Activated CD8-positive, alpha-beta memory T cell treated with anti-CD3 and anti-CD28 coated beads, Interleukin-2, amount 10 ng/mL, durations not matched to agents 7 days and 5 days (primary cell): Measurements from ENCODE around the gene PHF20. TPM values are rescaled to one million over a fixed set of nuclear protein-coding genes. Genes with fewer than 3 reads are reported as not detected.
"Not testable (repeated sequence)": the region's sequence is repeated elsewhere in the genome, so short reads cannot be mapped to it uniquely, and the experiment has no call there.

Experiments used
- ATAC-seq: fragments of 150-1000 bp; cut with Tn5 transposase; one replicate; pipeline ENCODE4 v1.10.0; 2021; ENCODE audit warnings: moderate library complexity
- CTCF ChIA-PET: fragments of 350-600 bp; sonication (Branson Sonifier 250); formaldehyde crosslinking; loops from one replicate; lab custom pipeline; 2021; ENCODE audit warnings: antibody characterized with exemption; lab: Charles Lee
- DNase-seq: peaks from one replicate; pipeline ENCODE4 v3.0.0-alpha.2; 2020
- H3K27ac Mint-ChIP-seq: one replicate; pipeline ENCODE4 v1.8.0; 2021; ENCODE audit warnings: mild to moderate bottlenecking, mixed read lengths
- H3K27me3 Mint-ChIP-seq: one replicate; pipeline ENCODE4 v1.8.0; 2021; ENCODE audit warnings: mixed read lengths
- H3K36me3 Mint-ChIP-seq: one replicate; pipeline ENCODE4 v1.8.0; 2021; ENCODE audit warnings: mild to moderate bottlenecking, mixed read lengths
- H3K4me1 Mint-ChIP-seq: one replicate; pipeline ENCODE4 v1.8.0; 2021; ENCODE audit warnings: mixed read lengths
- H3K4me3 Mint-ChIP-seq: one replicate; pipeline ENCODE4 v1.8.0; 2021; ENCODE audit warnings: mild to moderate bottlenecking, moderate library complexity, mixed read lengths
- H3K9me3 Mint-ChIP-seq: one replicate; pipeline ENCODE4 v1.8.0; 2022; ENCODE audit warnings: low read depth, mixed read lengths
- total RNA-seq, 2 experiments: library from RNA; stranded (reverse); gene quantifications; one replicate each; pipeline ENCODE4 v1.2.3, GENCODE V29; 2021

Gene PHF20
- total RNA-seq, 2 experiments from 2014 or later = 50.8 to 52.4 TPM

- DNase-seq = peak; percentile 72
- Mint-ChIP-seq H3K36me3 (peaks cover 29% of the 10 kb centered on the region), H3K27ac (peak overlapping the region; percentile 92), H3K4me3 (peak overlapping the region; percentile 85), H3K27me3 (no peaks in the 10 kb centered on the region), H3K9me3 (no peaks in the 10 kb centered on the region), H3K4me1 (peaks cover 61% of the 10 kb centered on the region)
- CTCF ChIA-PET = interaction anchor here (1.4 to 7.5 kb wide), 5 partner anchors 31 to 282 kb away, joined by 4 to 104 read pairs (median 8); partner anchors contain the start of genes RBM39 and SCAND1
- ATAC-seq = no peak
Measured at GRCh38 chr20:35773154-35773751, 1.4 kb downstream of the PHF20 start.

- ATAC-seq (no peak), DNase-seq (no peak)
- no peaks in the 10 kb centered on the region for H3K27me3 Mint-ChIP-seq
- H3K27ac Mint-ChIP-seq = peak overlapping the region; percentile 5
- H3K4me3 Mint-ChIP-seq = peak overlapping the region; percentile 85
- peaks cover 31% of the 10 kb centered on the region for H3K36me3 Mint-ChIP-seq
- H3K4me1 Mint-ChIP-seq = peaks cover 52% of the 10 kb centered on the region
- H3K9me3 Mint-ChIP-seq = no peaks in the 10 kb centered on the region
- CTCF ChIA-PET = interaction anchor here (1.5 to 2.4 kb wide), 2 partner anchors 32 to 109 kb away, joined by 7 to 8 read pairs; partner anchors contain the start of gene RBM39
Measured at GRCh38 chr20:35774391-35774790, 2.6 kb downstream of the PHF20 start.

GRCh38 chr20:35776513-35777101 lies 4.8 kb downstream of the PHF20 start:
- no peaks in the 10 kb centered on the region for H3K9me3 Mint-ChIP-seq
- no peaks in the 10 kb centered on the region for H3K27me3 Mint-ChIP-seq
- H3K4me1 Mint-ChIP-seq = peaks cover 49% of the 10 kb centered on the region
- H3K36me3 Mint-ChIP-seq = peaks cover 34% of the 10 kb centered on the region
- CTCF ChIA-PET = interaction anchor here (0.5 to 0.8 kb wide), 2 partner anchors 34 to 149 kb away, joined by 3 to 4 read pairs; partner anchors contain the start of gene RBM39
- ATAC-seq = no peak
- no peak for DNase-seq
- no peak overlapping the region for H3K4me3 Mint-ChIP-seq
- no peak overlapping the region for H3K27ac Mint-ChIP-seq

GRCh38 chr20:35783811-35784210 lies 12.0 kb downstream of the PHF20 start:
- Mint-ChIP-seq H3K36me3 (peaks cover 21% of the 10 kb centered on the region), H3K4me1 (peaks cover 21% of the 10 kb centered on the region)
- H3K27ac Mint-ChIP-seq, H3K27me3 Mint-ChIP-seq, ATAC-seq, H3K4me3 Mint-ChIP-seq, DNase-seq, H3K9me3 Mint-ChIP-seq: not testable (repeated sequence)
- CTCF ChIA-PET = interaction anchor here (0.6 kb wide), 1 partner anchor 108 kb away, joined by 3 read pairs; no protein-coding TSS in a partner anchor

DNA sequence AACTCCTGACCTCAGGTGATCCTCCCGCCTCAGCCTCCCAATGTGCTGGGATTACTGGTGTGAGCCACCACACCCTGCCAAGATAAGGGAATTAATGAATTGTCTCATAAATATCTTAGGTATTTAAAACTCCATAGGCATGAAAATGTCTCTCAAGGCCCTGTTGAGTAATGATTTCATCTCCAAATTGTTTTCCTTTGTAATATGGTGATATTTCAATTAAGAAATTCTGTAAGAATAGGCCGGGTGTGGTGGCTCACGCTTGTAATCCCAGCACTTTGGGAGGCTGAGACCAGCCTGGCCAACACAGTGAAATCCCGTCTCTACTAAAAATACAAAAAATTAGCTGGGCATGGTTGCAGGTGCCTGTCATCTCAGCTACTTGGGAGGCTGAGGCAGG lies 13.7 kb downstream of the PHF20 start:
- not testable (repeated sequence) for H3K9me3 Mint-ChIP-seq, H3K4me3 Mint-ChIP-seq, H3K27me3 Mint-ChIP-seq, DNase-seq, H3K27ac Mint-ChIP-seq, ATAC-seq
- peaks cover 17% of the 10 kb centered on the region for H3K4me1 Mint-ChIP-seq
- H3K36me3 Mint-ChIP-seq = peaks cover 17% of the 10 kb centered on the region
- CTCF ChIA-PET = interaction anchor here (1.1 kb wide), 1 partner anchor 58 kb away, joined by 4 read pairs; no protein-coding TSS in a partner anchor

- ATAC-seq (no peak), DNase-seq (no peak)
- Mint-ChIP-seq H3K4me1 (peaks cover 4% of the 10 kb centered on the region), H3K36me3 (peaks cover 10% of the 10 kb centered on the region), H3K27ac (no peak overlapping the region), H3K4me3 (no peak overlapping the region), H3K9me3 (no peaks in the 10 kb centered on the region), H3K27me3 (no peaks in the 10 kb centered on the region)
- CTCF ChIA-PET = interaction anchor here (0.8 kb wide), 1 partner anchor 45 kb away, joined by 3 read pairs; no protein-coding TSS in a partner anchor
Measured at GRCh38 chr20:35788796-35789195, 17.0 kb downstream of the PHF20 start.

DNA sequence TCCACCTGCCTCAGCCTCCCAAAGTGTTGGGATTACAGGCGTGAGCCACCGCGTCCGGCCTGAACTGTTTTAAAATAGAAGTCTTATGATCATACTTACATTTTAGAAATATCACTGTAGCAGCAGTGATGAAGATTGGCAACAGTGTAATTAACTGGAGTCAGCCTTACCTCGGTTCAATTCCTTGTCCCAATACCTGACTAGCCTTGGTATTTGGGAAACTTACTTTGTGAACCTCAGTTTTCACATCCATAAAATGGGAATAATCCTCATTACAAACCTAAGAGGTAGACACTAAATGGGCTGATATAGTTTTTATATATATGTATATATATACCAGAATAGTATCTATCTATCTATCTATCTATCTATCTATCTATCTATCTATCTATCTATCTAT lies 19.3 kb downstream of the PHF20 start:
- no peak overlapping the region for H3K4me3 Mint-ChIP-seq
- H3K27me3 Mint-ChIP-seq = no peaks in the 10 kb centered on the region
- H3K4me1 Mint-ChIP-seq = peaks cover 5% of the 10 kb centered on the region
- ATAC-seq = no peak
- DNase-seq = no peak
- CTCF ChIA-PET = no interaction called here
- no peaks in the 10 kb centered on the region for H3K9me3 Mint-ChIP-seq
- peaks cover 18% of the 10 kb centered on the region for H3K36me3 Mint-ChIP-seq
- no peak overlapping the region for H3K27ac Mint-ChIP-seq

DNA sequence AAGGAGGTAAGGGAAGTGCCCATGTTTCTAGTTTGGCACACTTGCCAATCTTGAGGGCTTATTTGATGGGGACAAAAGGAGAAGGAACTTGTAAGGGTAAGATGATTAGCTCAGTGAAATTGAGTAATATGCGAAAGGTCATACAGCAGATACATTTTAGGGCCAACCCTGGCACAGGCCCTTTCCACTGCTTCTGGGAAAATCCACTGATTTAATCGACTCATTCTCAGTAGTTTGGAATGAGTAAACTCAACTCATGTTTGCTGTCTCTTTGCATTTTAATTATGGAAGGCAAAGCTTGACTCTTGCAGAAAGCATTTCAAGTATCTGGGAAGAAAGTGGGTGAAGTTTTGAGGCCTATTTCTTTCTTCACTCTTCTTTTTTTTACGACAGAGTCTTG lies 20.0 kb downstream of the PHF20 start:
- Mint-ChIP-seq H3K36me3 (peaks cover 18% of the 10 kb centered on the region), H3K27ac (no peak overlapping the region), H3K27me3 (no peaks in the 10 kb centered on the region), H3K4me3 (no peak overlapping the region), H3K9me3 (no peaks in the 10 kb centered on the region), H3K4me1 (peaks cover 11% of the 10 kb centered on the region)
- DNase-seq (no peak), ATAC-seq (no peak)
- CTCF ChIA-PET = no interaction called here

DNA sequence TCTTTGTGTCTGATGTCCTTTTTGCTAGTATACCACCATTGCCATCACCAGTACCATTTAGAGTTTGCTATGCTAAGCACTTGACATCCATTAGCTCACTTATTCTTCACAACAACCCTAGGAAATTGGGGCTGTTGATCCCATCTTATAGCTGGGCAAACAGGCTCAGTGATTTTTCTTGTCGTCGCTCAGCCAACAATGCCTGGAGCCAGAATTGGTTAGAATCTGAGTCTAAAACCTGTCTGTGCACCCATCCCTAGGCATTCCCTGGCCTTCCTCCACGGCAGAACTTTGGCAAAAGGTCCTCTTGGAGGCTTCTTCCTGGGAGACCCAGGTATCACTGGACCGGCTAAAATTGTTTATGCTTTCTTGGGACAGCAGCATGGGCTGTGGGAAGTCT lies 20.9 kb downstream of the PHF20 start:
- peaks cover 11% of the 10 kb centered on the region for H3K4me1 Mint-ChIP-seq
- peaks cover 18% of the 10 kb centered on the region for H3K36me3 Mint-ChIP-seq
- H3K27ac Mint-ChIP-seq = no peak overlapping the region
- DNase-seq = no peak
- CTCF ChIA-PET = no interaction called here
- no peaks in the 10 kb centered on the region for H3K9me3 Mint-ChIP-seq
- H3K4me3 Mint-ChIP-seq = no peak overlapping the region
- no peaks in the 10 kb centered on the region for H3K27me3 Mint-ChIP-seq
- no peak for ATAC-seq

DNA sequence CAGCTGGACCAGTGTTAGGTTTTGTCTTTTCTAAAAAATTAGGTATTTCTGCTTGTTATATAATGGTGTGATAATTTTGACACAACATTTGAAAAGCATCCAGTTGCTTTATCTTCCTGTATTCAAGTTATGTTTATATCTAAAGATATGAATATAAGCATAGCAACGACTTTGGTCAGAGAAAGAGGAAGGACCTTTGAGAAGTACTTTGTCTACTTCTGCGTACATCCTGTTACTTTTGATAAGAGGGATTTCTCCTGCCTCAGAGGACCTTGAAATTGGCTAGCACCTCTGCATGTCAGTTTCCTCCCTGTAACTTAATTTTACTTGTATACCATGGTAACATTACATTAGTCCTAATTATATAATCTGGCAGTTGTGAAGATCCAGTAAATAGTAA lies 24.8 kb downstream of the PHF20 start:
- DNase-seq (no peak), ATAC-seq (no peak)
- H3K27ac Mint-ChIP-seq = no peak overlapping the region
- no peaks in the 10 kb centered on the region for H3K9me3 Mint-ChIP-seq
- H3K36me3 Mint-ChIP-seq = peaks cover 29% of the 10 kb centered on the region
- H3K27me3 Mint-ChIP-seq = no peaks in the 10 kb centered on the region
- no peak overlapping the region for H3K4me3 Mint-ChIP-seq
- CTCF ChIA-PET = no interaction called here
- peaks cover 13% of the 10 kb centered on the region for H3K4me1 Mint-ChIP-seq

DNA sequence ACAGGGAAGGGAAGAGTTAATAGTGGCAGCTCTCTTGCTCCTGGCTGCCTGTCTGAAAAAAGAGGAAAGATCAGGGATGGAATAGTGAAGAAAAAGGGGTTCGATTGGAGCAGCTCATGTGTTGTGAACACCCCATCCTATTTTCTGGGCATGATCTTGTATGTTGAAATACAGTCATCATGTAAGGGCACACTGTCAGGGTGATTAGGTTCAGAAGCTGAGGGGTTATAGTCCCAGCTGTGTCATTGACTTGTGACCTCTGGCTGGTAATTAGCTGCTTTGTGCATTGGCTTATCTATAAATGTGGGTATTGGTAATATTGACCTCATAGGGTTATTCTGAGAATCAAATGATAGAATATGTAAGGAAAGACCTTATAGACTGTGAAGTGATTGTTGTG lies 30.1 kb downstream of the PHF20 start:
- no peak for ATAC-seq
- no peaks in the 10 kb centered on the region for H3K27me3 Mint-ChIP-seq
- H3K36me3 Mint-ChIP-seq = peaks cover 23% of the 10 kb centered on the region
- CTCF ChIA-PET = interaction anchor here (1.5 kb wide), 1 partner anchor 201 kb away, joined by 3 read pairs; no protein-coding TSS in a partner anchor
- DNase-seq = no peak
- H3K27ac Mint-ChIP-seq = peak overlapping the region; percentile 2
- H3K9me3 Mint-ChIP-seq = no peaks in the 10 kb centered on the region
- peaks cover 9% of the 10 kb centered on the region for H3K4me1 Mint-ChIP-seq
- H3K4me3 Mint-ChIP-seq = no peak overlapping the region

DNA sequence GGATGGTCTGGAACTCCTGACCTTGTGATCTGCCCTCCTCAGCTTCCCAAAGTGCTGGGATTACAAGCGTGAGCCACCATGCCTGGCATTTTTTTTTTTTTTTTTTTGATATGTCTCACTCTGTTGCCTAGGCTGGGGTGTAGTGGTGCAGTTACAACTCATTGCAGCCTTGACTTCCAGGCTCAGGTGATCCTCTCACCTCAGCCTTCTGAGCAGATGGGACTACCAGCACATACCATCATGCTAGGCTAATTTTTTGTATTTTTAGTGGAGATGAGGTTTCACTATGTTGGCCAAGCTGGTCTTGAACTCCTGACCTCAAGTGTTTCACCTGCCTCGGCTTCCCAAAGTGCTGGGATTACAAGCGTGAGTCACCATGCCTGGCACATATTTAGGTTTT lies 34.3 kb downstream of the PHF20 start:
- no peak for ATAC-seq
- H3K27me3 Mint-ChIP-seq = no peaks in the 10 kb centered on the region
- CTCF ChIA-PET = no interaction called here
- H3K4me3 Mint-ChIP-seq = no peak overlapping the region
- H3K36me3 Mint-ChIP-seq = peaks cover 24% of the 10 kb centered on the region
- no peak overlapping the region for H3K27ac Mint-ChIP-seq
- H3K4me1 Mint-ChIP-seq = peaks cover 6% of the 10 kb centered on the region
- no peaks in the 10 kb centered on the region for H3K9me3 Mint-ChIP-seq
- DNase-seq = no peak

DNA sequence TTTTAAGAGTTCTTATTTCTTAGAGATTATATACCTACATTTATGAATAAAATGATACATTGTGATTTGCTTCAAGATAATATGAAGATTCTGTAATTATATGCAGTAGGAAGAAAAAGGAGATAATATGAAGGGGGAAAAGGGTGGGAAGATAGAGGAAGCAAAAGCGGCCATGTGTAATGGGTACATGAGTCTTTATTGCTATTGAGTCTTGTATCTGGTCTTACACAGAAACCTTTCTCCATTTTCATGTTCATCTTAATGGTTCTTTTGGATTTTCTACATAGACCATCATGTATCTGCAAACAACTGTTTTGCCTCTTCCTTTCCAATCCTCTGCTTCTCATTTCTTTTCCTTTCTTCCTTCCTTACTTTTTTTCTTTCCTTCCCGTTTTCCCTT lies 36.1 kb downstream of the PHF20 start:
- Mint-ChIP-seq H3K4me3 (no peak overlapping the region), H3K9me3 (no peaks in the 10 kb centered on the region), H3K27ac (no peak overlapping the region), H3K4me1 (no peaks in the 10 kb centered on the region), H3K36me3 (peaks cover 20% of the 10 kb centered on the region), H3K27me3 (no peaks in the 10 kb centered on the region)
- no peak for DNase-seq
- ATAC-seq = no peak
- CTCF ChIA-PET = interaction anchor here (0.6 to 0.7 kb wide), 2 partner anchors 166 to 908 kb away, joined by 3 to 4 read pairs; no protein-coding TSS in a partner anchor

DNA sequence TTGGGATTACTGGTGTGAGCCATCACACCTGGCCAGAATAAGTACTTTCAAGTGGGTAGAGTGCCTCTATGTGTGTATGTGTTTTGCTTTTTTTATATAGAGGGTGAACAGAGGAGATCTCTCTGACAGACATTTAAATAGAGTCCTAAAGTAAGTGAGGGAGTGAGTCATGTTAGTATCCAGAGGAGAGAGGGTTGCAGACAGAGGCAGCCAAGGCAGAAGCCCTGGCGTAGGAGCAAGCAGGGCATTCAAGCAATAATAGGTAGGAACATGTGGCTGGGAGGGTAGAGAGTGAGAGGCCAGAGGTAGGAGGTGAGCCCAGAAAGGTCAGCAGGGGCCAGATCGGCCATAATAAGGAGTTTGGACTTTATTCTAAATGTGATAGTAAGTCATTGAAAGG lies 48.9 kb downstream of the PHF20 start:
- peaks cover 23% of the 10 kb centered on the region for H3K36me3 Mint-ChIP-seq
- peaks cover 21% of the 10 kb centered on the region for H3K4me1 Mint-ChIP-seq
- DNase-seq (no peak), ATAC-seq (no peak)
- CTCF ChIA-PET = interaction anchor here (0.7 kb wide), 1 partner anchor 8 kb away, joined by 4 read pairs; no protein-coding TSS in a partner anchor
- no peaks in the 10 kb centered on the region for H3K9me3 Mint-ChIP-seq
- no peak overlapping the region for H3K4me3 Mint-ChIP-seq
- H3K27ac Mint-ChIP-seq = no peak overlapping the region
- H3K27me3 Mint-ChIP-seq = no peaks in the 10 kb centered on the region
